OCI-LY7 (cell line): ENCODE measurements around the gene HERC5.

Experiments used
- EZH2phosphoT487 ChIP-seq: fragments of 200-600 bp; sonication (generic); IDR thresholded peaks from 2 replicates; pipeline ENCODE4 v1.6.1; 2018; ENCODE audit warnings: low read depth, borderline replicate concordance, mild to moderate bottlenecking, mixed run types, antibody characterized with exemption, low read length, moderate library complexity, mixed read lengths
- TF ChIP-seq, protein P1 (sequence below): fragments of 200-600 bp; sonication (generic); conservative IDR thresholded peaks from 2 replicates; pipeline ENCODE4 v1.5.1; 2014; ENCODE audit warnings: mild to moderate bottlenecking, antibody characterized with exemption, low read length, moderate library complexity, mixed read lengths

DNA sequence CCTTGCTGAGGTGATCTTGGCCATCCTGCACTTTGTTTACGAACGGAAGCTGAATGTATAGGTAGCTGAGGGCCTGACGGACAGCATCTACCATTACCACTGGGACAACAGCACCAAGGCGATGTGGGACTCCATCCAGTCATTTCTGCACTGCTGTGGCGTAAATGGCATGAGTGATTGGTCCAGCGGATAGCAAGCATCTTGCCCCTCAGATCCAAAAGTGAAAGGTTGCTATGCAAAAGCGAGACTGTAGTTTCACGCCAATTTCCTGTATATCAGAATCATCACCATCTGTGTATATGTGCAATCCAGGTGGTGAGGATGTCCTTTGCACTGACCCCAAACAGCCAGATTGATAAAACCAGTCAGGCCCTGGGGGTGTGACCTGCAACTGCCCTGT is 70.9 kb downstream of the HERC5 start:
- TF ChIP-seq, protein P1, sequence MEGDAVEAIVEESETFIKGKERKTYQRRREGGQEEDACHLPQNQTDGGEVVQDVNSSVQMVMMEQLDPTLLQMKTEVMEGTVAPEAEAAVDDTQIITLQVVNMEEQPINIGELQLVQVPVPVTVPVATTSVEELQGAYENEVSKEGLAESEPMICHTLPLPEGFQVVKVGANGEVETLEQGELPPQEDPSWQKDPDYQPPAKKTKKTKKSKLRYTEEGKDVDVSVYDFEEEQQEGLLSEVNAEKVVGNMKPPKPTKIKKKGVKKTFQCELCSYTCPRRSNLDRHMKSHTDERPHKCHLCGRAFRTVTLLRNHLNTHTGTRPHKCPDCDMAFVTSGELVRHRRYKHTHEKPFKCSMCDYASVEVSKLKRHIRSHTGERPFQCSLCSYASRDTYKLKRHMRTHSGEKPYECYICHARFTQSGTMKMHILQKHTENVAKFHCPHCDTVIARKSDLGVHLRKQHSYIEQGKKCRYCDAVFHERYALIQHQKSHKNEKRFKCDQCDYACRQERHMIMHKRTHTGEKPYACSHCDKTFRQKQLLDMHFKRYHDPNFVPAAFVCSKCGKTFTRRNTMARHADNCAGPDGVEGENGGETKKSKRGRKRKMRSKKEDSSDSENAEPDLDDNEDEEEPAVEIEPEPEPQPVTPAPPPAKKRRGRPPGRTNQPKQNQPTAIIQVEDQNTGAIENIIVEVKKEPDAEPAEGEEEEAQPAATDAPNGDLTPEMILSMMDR, result no peak
- no peak for TF ChIP-seq EZH2phosphoT487
